Activated gamma-delta T cell (primary cell): ENCODE data around the gene TOX2.

ENCODE experiments used
- DNase-seq: peaks from one replicate; lab custom pipeline; 2025; lab: John Stamatoyannopoulos, UW

The TOX2 gene

DNA sequence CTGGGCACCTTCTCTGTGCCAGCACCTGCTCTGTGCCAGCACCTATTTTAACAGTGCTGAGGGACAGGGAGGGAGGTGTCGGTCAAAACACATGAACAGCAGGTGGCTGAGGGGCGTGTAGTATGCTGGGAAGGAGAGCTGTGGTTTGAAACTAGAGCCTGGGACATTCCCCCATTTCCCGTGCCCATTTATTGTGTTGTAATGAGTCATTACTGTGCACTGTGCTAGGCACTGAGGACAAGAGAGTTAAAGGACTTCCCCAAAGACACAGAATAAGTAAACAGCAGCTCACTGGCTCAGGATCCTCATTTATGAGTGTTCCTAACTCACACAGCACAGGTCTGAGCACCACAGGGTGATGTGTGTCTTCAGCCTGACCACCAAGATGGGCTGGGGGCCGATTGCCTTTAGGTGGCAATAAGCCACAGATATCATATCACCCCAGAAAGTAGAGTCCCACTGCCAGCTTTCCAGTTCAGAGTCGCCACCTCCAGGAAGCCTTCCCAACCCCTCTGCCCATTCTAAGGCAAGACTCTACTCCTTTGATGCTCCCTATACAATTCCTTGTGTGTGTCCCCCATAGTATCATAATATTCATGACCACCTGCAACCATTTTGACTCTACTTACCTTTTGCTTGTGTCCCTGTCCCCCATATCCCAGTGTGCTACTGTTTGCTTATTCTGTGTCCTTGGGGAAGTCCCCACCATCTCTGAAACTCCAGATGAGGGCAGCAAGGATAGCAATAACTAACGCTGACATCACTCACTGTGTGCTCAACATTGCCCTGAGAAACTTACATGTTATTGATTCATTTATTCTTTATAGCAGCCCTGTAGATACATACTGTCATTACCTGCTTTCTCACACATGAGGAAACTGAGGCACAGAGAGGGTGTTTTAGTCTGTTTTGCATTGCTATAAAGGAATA, 87.3 kb downstream of the TOX2 start:
- DNase-seq: no peak

DNA sequence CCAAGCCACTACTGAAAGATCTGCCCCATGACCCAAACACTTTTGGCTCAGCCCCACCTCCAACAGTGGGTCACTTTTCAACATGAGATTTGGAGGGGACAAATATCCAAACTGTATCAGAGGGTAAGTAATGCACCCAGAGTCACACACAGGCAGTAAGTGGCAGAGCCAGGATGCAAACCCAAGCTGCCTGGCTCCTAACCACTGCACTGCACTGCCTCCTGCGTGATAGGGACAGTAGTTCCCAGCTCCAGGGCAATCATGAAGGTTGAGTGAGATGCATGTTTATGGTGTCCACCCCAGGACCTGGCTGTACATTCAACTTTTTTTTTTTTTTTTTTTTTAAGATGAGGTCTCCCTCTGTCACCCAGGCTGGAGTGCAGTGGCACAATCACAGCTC, 88.2 kb downstream of the TOX2 start:
- DNase-seq: no peak

GRCh38 chr20:44003609-44004008, 89.0 kb downstream of the TOX2 start:
- DNase-seq: no peak

- DNase-seq: no peak
Observed at GRCh38 chr20:44004306-44004915, 89.8 kb downstream of the TOX2 start.

DNA sequence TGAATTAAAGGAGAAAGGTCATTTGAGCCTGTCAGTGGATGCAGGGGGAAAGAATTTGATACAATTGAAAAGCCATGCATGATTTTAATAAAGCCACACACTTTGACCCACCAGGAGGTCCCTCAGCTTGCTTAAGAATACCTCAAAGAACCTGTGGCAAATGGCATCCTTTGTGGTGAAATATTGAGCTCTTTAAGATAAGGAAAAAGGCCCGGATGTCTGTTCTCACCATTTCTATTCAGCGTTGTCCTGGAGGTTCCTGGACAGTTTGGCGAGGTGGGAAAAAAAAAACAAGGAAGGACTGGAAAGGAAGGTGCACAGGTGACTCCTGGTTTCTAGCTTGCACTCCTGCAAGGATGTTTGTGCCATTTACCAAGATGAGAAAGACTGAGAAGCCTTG, 91.0 kb downstream of the TOX2 start:
- DNase-seq: no peak

DNA sequence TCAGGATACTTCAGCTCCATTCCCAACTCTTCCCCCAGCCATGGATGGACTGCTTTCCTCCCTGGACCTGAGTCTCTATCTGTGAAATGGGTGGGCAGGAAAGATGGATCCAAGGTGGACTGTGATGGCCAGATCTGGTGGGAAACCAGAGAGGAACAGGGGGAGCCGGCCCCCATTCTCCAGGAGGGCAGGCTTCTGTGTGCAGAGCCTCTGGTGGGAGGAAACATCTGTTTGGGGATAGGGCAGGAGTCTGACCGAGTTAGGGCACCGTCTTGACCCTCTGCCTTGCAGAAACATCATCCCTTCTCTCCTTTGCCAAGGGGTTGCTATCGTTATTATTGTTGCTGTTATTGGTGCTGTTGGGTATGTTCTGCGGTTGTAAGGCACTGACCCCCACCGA, 91.5 kb downstream of the TOX2 start:
- no peak for DNase-seq

DNA sequence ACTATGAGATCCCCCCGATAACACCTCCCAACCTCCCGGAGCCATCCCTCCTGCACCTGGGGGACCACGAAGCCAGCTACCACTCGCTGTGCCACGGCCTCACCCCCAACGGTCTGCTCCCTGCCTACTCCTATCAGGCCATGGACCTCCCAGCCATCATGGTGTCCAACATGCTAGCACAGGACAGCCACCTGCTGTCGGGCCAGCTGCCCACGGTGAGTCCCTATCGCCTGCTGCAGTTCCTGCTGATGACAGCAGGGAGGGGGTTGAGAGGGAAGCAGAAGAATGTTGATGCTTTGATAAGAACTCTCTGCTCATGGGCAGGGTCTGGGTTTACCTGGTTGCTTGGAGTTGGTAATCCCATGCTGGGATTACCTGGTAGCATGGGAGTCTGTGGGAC, 91.9 kb downstream of the TOX2 start:
- DNase-seq: no peak

DNA sequence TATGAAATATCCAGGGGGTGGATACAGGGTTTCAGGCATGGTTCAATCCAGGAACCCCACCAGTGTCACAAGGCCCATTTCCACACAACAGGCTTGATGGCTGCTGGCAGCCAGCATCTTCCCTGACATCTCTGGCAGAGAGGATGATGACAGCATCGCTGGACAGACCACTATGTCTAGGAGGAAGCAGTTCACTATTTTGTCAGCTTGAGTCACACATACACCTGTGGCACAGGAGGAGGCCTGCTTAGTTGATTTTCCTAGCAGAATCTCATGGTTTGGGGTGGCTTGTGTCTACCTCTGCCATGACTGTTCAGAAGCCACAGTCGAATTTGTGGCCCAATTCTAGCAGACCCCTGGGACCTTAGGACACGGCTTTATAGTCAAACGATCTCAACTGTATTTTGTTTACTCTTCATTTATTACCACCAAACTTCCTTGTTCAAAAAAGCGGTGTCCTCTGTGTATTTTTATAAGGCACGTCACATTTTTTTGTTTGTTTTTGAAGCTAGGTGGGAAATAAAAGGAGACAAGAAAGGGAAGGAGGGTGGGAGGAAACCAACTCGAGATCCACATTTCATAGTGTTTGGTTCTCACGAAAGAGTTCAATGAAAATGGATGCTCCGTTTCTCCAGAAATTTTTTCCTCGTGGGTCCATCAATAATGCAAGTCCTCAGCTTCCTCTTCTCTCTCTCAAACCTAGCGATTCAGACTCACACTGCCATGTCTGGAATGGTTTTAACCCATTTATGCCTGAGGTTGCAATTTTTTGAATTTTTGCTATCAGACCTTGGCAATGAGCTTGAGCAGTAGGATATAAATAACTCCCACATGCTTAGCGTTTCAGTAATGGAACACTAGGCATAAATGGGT, 94.4 kb downstream of the TOX2 start:
- no peak for DNase-seq

GRCh38 chr20:44009679-44009992, 95.0 kb downstream of the TOX2 start:
- no peak for DNase-seq

DNA sequence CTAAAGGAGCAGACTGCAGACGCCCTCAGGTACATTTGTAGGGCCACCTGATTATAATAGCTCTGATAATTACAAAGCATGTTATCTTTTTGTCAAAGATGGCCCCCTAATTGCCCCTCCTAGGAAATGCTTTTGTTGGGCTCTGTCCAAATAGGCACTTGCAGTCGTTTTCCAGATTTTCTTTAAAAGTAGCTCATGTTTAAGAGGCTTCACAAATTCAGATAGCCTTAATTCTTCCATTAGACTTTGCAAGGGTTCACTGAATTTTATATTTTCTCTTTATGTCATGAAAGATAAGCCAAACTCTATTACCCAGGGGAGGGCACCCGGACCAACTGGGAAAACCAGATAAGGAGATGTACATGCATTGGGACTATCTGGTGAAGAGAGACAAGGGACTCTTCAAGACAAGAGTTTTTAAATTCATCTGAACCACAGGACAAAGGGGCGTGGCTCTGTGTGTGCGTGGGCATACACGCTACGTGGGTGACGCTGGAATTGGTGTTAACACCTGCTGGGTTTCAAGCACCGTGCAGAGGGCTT, 95.6 kb downstream of the TOX2 start:
- DNase-seq: no peak

DNA sequence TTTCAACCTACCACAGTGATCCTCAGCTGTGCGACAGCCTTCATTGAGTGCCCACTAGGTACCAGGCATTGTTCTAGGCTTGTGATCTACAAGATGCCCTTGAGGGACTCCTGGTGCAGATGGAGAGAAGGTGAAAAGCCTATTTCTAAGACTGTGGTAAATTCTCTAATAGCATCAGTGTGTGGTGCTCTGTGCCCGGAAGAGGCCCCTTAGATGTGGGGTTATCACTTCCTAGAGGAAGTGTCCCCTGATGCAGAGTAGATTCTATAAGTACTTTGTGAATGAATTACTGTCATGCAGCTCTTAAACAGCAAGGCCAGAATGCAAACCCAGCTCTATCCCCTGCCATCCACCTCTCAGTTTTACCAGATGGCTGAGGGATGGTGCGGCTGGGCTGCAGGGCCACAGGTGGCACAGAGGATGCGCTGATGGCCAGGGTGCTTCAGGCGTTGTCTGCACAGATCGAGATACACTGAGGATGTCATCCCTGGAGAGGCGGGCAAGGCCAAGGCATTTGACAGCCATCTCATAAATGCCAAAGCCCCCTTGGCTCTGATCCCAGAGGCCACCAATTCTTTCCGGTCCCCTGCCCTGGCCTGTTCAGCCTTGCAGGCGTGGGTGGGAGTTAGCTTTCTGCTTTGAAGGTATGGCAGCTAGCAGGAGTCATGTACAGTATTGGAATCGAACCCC, 96.7 kb downstream of the TOX2 start:
- no peak for DNase-seq

DNA sequence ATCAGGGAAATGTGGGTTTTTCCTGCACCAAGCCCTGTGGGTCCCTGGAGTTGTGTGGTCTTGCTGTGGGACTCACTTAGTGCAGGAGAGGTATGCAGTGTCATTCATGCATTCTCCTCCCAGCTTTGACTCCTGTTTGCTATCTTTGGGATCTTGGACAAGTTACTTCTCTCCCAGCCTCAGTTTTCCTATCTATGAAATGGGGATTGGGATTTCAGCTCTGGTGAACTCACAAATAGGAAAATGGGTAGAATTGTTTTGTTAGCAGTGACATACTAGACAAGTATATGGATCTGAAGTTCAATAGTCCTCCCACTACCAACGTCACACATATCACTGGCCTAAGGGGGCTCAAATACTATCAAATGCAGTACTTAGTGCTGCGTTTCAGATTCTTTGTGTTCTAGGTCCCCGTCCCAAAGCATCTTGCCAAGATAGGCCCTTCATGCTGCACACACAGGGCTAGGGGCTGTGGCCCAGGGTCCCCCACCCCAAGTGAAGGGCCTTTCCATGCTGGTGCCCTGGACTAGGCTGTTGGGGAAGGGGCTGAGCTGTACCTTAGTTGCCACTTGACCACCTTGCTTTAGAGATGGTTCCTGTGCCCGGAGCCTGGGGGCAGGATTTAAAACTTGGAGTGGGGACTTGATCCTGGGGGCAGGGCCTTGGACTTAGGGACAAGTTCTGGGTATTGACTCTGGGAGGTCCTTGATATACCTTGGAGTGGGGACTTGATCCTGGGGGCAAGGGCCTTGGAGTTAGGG, 98.0 kb downstream of the TOX2 start:
- no peak for DNase-seq

GRCh38 chr20:44014807-44015732, 100.4 kb downstream of the TOX2 start:
- DNase-seq: no peak

DNA sequence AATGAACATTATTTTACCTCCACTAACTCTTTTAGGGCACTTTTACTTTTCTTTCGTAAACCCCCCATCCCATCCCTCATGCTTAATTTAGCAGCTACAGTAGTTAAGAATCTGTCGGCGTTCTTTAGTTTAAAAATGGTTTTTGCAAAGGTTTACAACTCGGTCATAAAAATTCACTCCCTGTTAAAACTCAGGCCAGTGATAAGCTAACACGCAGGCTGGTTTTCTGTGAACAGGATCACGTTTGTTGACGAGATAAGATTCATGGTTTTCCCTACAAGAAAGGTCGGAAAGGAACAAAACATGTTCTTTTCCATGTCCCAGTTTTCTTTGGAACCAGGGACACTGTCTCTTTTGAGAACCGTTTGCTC, 101.1 kb downstream of the TOX2 start:
- DNase-seq: no peak

DNA sequence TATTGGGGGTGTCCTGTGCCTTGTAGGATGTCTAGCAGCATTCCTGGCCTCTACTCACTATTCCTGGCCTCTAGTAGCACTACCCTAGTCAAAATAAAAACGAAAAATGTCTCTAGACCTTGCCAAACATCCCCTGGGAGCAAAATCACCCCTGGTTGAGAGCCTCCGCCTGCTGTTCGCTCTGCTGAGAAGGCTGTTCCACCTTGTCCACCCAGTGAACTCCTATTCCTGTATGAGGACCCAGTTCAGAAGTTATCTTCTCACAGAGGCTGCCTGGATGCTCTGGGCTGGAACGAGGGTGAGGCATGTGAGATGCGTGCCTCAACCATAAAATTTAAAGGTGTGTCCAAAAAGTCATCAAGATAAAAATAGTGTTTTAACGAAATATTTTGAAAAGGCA, 101.9 kb downstream of the TOX2 start:
- DNase-seq: no peak

DNA sequence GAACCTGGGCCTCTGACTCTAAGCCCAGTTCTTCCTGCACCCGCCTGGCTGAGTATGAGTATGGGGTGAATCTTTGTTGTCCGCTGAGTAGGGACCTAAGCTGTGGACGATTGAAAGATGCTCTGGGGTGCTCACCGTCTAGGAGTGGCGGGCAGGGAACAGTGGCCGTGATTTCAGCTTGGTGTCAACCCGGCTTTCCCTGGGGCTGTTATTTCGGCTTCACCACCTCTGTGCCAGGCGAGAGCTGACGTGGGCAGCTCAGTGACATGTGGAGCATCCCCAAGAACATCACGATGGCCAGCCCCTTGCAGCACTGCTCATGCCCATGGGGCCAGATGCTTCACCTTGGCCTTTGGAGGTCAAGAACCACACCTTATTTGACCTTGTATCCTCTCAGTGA, 102.6 kb downstream of the TOX2 start:
- DNase-seq: no peak

- DNase-seq: no peak
Observed at GRCh38 chr20:44017905-44018258, 103.2 kb downstream of the TOX2 start.

DNA sequence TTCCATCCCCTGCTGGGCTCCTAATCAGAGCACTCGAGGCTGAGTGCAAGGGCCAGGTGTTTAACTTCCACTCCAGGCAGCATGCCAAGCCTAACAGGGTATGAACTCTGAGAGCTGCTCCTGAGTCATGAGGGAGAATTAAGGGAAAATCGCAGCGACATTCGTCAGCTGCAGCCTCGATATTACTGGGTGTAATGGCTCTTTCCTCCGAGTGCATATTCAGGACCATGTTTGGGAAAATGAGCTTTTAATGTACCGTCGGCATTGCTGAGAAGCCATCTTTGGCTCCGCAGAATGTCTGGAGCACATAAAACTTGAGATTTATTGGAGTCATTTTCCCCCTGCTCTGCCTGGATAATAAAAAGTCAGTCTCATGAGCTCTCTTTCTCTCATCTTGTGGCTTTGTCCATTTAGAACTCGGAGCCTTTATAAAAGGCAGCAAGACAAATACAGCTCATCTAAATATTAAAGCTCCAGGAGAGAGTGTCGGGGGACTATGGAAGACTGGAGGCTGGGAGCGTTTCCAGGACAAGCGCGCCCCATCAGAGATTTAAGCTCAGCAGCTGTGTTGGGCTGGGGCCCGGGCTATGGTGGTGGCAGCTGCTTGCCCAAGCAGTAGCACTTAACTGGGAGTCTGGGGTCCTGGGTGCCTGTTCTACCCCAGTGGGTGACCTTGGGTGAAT, 103.7 kb downstream of the TOX2 start:
- no peak for DNase-seq

DNA sequence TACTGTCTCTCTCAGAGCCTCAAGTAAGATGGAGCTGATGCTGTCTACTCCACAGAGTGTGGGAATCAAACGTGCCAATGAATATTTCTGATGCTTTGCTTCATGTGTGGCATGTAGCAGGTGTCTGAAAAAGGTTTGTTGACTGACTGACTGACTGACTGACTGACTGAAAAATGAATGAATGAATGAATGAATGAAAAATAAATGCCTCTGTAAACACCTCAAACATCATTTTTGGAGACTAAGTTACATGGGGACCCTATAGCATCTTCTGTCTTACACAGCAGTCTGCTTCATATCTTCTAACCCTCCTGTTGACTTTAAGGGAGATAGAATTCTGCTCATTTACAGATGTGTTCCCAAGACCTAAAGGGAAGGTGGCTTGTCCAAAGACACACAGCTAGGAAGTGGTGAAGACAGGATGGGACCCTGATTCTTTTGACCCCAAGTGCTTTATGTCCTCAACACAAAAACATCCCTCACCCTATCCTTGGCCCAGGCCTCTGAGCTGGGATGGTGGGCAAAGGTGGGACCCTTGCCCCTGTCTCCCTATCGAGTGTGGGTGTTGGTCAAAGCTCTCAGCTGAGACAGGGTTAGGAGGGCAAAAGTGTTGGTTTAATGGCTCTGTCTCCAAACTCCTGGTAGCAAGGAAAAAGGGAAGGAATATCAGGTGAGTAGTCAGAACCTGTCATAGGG, 104.4 kb downstream of the TOX2 start:
- DNase-seq: no peak
